Measurements from ENCODE around the gene TBC1D5.

TBC1D5 gene

DNA sequence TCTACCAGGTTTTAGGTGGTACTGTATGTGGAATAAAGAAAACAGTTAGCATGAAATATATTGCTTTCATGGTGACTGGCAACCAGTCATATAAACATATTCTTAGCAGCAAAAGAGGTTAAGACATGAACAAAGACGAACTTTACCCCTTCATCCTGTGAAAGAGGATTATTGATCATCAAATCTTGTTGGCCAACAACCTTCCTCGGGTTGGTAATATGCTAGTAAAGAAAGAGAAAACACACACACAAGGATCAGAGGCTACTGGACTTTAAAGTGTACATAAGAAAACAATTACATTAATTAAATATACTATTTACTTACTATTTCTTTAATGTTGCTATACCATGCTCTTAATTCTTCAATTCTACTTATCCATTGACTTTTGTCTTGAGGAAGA lies 337.9 kb downstream of the TBC1D5 start:
- in situ Hi-C loops (cut with MboI; ENCODE audit: low pct_unique_long_range_greater_than_20kb, low sequenced_read_pairs, unreplicated experiment), result loop anchor here (10.0 kb wide), 1 partner anchor 160 kb away; no protein-coding TSS in a partner anchor
- TF ChIP-seq, protein P1, sequence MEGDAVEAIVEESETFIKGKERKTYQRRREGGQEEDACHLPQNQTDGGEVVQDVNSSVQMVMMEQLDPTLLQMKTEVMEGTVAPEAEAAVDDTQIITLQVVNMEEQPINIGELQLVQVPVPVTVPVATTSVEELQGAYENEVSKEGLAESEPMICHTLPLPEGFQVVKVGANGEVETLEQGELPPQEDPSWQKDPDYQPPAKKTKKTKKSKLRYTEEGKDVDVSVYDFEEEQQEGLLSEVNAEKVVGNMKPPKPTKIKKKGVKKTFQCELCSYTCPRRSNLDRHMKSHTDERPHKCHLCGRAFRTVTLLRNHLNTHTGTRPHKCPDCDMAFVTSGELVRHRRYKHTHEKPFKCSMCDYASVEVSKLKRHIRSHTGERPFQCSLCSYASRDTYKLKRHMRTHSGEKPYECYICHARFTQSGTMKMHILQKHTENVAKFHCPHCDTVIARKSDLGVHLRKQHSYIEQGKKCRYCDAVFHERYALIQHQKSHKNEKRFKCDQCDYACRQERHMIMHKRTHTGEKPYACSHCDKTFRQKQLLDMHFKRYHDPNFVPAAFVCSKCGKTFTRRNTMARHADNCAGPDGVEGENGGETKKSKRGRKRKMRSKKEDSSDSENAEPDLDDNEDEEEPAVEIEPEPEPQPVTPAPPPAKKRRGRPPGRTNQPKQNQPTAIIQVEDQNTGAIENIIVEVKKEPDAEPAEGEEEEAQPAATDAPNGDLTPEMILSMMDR (IDR thresholded peaks at IDR 0.05; ENCODE audit: extremely low read depth, insufficient read depth, missing control alignments), result no peak
- DNase-seq (ENCODE audit: low spot score), result no peak

- in situ Hi-C loops (cut with MboI; ENCODE audit: low pct_unique_long_range_greater_than_20kb, low sequenced_read_pairs, unreplicated experiment), result loop anchor here (10.0 kb wide), 1 partner anchor 158 kb away; no protein-coding TSS in a partner anchor
- DNase-seq (ENCODE audit: low spot score), result no peak
- TF ChIP-seq, protein P1 (IDR thresholded peaks at IDR 0.05; ENCODE audit: extremely low read depth, insufficient read depth, missing control alignments), result no peak
Observed at GRCh38 chr3:17402442-17402841, 340.0 kb downstream of the TBC1D5 start.

GRCh38 chr3:17401912-17402311 lies 340.5 kb downstream of the TBC1D5 start:
- no peak for DNase-seq (ENCODE audit: low spot score)
- TF ChIP-seq, protein P1 (IDR thresholded peaks at IDR 0.05; ENCODE audit: extremely low read depth, insufficient read depth, missing control alignments), result no peak
- in situ Hi-C loops (cut with MboI; ENCODE audit: low pct_unique_long_range_greater_than_20kb, low sequenced_read_pairs, unreplicated experiment), result loop anchor here (10.0 kb wide), 1 partner anchor 157 kb away; no protein-coding TSS in a partner anchor

DNA sequence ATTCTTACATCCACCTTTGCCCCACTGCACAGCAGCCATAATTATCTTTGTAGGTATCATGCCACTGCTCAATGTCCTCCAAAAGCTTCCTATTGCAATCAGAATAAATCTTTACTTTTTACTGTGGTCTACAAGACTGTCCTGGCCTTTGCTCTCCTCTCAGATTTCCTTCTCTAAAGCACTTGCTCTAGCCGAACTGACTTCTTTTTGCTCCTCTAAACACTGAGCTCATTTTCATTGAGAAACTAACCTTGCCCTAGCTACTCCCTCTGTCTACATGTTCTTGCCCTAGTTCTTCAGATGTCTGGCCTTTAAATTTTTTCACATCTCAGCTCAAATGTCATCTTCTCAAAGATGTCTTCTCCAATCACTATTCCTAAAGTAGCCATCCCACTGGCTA lies 342.8 kb downstream of the TBC1D5 start:
- TF ChIP-seq, protein P1 (IDR thresholded peaks at IDR 0.05; ENCODE audit: extremely low read depth, insufficient read depth, missing control alignments), result no peak
- in situ Hi-C loops (cut with MboI; ENCODE audit: low pct_unique_long_range_greater_than_20kb, low sequenced_read_pairs, unreplicated experiment), result no loop called here
- DNase-seq (ENCODE audit: low spot score), result no peak

DNA sequence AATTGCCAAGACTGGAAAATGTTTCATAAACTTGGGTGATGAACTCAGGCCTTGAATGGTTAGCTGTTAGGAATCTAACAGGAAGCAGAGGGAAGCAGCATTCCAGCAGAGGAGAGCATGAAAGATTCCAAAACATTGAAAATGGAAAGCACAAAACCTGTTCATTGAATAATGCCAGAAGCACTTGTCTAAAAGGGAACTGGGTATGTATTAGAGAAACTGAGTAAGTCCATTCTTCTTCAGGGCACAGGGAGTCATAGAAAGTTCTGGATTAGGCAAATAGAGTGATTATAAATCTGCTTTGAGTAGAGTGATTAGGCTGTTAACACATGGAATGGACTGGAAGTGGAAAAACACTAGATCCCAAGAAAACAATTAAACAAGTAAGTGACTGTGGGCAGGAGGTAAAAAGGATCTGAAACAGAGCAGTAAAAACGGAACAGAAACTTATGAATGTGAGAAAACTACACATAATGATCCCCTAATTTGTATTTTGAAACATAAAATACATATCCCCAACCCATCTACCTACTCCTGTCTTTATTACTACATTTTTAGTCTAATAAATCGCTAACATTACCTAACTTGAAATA lies 343.4 kb downstream of the TBC1D5 start:
- TF ChIP-seq, protein P1 (IDR thresholded peaks at IDR 0.05; ENCODE audit: extremely low read depth, insufficient read depth, missing control alignments), result no peak
- DNase-seq (ENCODE audit: low spot score), result peak; percentile 2
- in situ Hi-C loops (cut with MboI; ENCODE audit: low pct_unique_long_range_greater_than_20kb, low sequenced_read_pairs, unreplicated experiment), result no loop called here

DNA sequence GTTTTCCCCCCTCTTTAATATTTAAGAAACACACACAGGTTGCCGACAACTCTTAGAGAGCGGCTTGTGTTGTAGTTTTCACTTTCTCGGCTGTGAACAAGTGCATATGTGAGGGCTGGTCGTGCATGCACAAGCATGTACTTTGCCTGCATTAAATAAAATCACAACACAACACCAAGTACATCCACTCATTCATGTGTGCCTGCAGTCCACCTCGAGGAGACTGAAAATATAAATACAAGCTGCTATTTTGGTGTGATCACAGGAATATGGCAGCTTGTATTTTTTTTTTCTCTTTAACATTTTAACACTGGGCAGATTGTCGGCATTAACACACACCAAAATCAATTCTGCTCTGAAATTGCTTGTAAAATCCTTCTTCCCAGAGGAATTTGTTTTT lies 346.4 kb downstream of the TBC1D5 start:
- DNase-seq (ENCODE audit: low spot score), result no peak
- in situ Hi-C loops (cut with MboI; ENCODE audit: low pct_unique_long_range_greater_than_20kb, low sequenced_read_pairs, unreplicated experiment), result no loop called here
- TF ChIP-seq, protein P1 (IDR thresholded peaks at IDR 0.05; ENCODE audit: extremely low read depth, insufficient read depth, missing control alignments), result no peak

All from GM13977 (cell line).